ENCODE measurements around the gene FSCN2. TPM values are rescaled to one million over a fixed set of nuclear protein-coding genes. Genes with fewer than 3 reads are reported as not detected.

The FSCN2 gene
- total RNA-seq, 4 donors from 2014 or later = 0.20 to 0.46 TPM; not detected in 2

- intact Hi-C loops (cut with DNase I; ENCODE audit: low total_unique reads) = loop anchor here (5.0 kb wide), 1 partner anchor 50 kb away; no protein-coding TSS in a partner anchor
- peak; percentile 55 to 73 for DNase-seq
- Histone ChIP-seq H3K9me3 (no peaks in the 10 kb centered on the region), H3K27ac (peak overlapping the region; percentile 77 to 91 (median 83)), H3K36me3 (no peaks in the 10 kb centered on the region), H3K4me1 (peaks cover 17 to 25% of the 10 kb centered on the region in 2 donors), H3K27me3 (no peaks in the 10 kb centered on the region), H3K4me3 (peak overlapping the region; percentile 63 to 77 (median 72))
- ATAC-seq = peak; percentile 72 to 79
- in situ Hi-C loops (cut with MboI; ENCODE audit: low sequenced_read_pairs in 4 of 4) = loop anchor here in 3 of 4 donors (10.0 to 25.0 kb wide), 3 partner anchors 193 to 233 kb away; partner anchors contain the start of gene SLC38A10 (in 1 of the 3)
- peak; percentile 66 to 80 for TF ChIP-seq POLR2A (IDR thresholded peaks at IDR 0.05)
- TF ChIP-seq, protein P1, sequence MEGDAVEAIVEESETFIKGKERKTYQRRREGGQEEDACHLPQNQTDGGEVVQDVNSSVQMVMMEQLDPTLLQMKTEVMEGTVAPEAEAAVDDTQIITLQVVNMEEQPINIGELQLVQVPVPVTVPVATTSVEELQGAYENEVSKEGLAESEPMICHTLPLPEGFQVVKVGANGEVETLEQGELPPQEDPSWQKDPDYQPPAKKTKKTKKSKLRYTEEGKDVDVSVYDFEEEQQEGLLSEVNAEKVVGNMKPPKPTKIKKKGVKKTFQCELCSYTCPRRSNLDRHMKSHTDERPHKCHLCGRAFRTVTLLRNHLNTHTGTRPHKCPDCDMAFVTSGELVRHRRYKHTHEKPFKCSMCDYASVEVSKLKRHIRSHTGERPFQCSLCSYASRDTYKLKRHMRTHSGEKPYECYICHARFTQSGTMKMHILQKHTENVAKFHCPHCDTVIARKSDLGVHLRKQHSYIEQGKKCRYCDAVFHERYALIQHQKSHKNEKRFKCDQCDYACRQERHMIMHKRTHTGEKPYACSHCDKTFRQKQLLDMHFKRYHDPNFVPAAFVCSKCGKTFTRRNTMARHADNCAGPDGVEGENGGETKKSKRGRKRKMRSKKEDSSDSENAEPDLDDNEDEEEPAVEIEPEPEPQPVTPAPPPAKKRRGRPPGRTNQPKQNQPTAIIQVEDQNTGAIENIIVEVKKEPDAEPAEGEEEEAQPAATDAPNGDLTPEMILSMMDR (IDR thresholded peaks at IDR 0.05 in 4 of 5, conservative IDR thresholded peaks at IDR 0.05 in 1 of 5) = no peak
Observed at GRCh38 chr17:81487487-81488275, 40.5 kb upstream of the FSCN2 start.

DNA sequence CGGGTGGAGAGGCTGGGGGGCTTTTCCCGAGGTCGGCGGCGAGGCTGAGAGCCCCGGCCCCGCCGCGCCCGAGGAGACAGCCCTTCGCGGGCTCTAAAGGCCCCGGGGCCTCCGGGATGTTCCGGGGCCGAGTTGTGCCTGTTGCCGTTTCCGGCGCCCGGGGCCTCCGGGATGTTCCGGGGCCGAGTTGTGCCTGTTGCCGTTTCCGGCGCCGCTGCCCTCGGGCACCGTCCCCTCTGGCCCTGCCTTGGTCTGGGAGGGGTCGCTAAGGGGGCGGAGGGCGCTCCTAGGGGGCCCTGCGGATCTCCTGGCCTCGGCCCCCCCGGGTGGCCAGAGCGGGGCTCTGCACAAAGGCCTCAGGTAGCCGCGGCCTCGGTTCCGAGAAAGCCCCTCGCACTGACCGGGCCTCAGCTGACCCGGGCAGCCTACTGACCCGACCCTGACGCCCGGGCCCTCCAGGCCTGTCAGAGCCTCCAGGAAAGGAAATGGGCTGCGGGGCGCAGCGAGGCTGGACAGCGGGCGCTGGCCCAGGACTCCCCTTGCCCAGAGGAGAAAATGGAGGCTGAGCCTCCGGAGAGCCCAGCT lies 39.8 kb upstream of the FSCN2 start:
- peak overlapping the region; percentile 77 to 91 (median 83) for H3K27ac ChIP-seq

DNA sequence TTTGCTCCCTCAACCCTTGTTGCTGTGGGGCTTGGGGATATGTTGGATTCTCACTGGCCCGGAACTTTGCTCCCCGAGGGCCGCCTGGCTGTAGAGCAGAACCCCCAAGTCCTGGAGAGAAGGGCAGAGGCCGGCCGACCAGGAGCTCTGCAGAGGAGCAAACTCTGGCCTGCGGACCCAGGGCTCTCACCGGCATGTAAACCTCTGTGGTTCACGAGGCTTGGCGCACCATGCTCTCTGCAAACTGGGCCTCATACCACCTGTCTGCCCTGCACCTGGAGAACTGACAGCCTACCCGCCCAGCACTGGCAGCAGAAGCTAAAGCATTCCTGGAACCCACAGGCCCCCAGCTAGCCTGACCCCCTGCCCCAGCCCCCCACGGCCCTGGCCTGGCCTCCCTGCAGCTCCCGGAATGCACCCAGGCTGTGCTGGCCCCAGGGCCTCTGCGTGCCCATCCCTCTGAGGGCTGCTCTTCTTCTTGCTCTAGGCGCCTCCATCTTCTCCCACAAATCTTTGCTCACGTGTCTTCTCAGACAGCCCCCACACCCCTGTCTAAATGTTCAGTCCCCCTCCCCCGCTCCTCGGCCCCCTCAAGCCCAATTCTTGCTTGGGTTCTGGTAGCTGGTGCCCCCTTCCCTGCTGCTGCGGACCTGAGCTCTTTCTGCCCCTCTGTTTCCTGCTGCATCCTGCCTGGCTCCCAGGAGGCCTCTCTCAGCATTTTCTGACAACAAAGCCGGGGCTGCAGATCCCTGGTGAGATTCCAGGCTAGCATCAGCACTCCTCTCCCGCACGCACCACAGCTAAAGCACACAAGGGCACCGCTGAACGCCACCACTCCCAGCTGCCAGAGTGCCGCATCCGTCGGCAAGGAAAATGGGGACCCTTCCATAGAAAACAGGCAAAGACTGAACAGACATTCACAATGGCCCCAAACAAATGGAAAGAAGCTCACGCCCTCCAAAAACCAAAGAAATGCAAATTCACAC lies 38.9 kb upstream of the FSCN2 start:
- Histone ChIP-seq H3K36me3 (no peaks in the 10 kb centered on the region), H3K4me3 (peak overlapping the region in 1 of 4 donors; percentile 63), H3K27ac (no peak overlapping the region), H3K9me3 (no peaks in the 10 kb centered on the region), H3K4me1 (peaks cover 4 to 15% of the 10 kb centered on the region in 2 donors), H3K27me3 (no peaks in the 10 kb centered on the region)
- intact Hi-C loops (cut with DNase I; ENCODE audit: low total_unique reads) = loop anchor here (5.0 kb wide), 1 partner anchor 48 kb away; no protein-coding TSS in a partner anchor
- DNase-seq (no peak), ATAC-seq (no peak)
- TF ChIP-seq POLR2A (IDR thresholded peaks at IDR 0.05) = no peak
- TF ChIP-seq, protein P1 (IDR thresholded peaks at IDR 0.05 in 4 of 5, conservative IDR thresholded peaks at IDR 0.05 in 1 of 5) = no peak
- in situ Hi-C loops (cut with MboI; ENCODE audit: low sequenced_read_pairs in 4 of 4) = loop anchor here in 3 of 4 donors (10.0 to 25.0 kb wide), 3 partner anchors 195 to 235 kb away; partner anchors contain the start of gene SLC38A10 (in 1 of the 3)

More for the DNA sequence above, 39.8 kb upstream of the FSCN2 start:
- Histone ChIP-seq H3K4me1 (peaks cover 11 to 22% of the 10 kb centered on the region in 2 donors), H3K27me3 (no peaks in the 10 kb centered on the region), H3K9me3 (no peaks in the 10 kb centered on the region), H3K36me3 (no peaks in the 10 kb centered on the region), H3K4me3 (peak overlapping the region; percentile 63 to 77 (median 72))
- intact Hi-C loops (cut with DNase I; ENCODE audit: low total_unique reads) = loop anchor here (5.0 kb wide), 1 partner anchor 49 kb away; no protein-coding TSS in a partner anchor
- TF ChIP-seq, protein P1 (IDR thresholded peaks at IDR 0.05 in 4 of 5, conservative IDR thresholded peaks at IDR 0.05 in 1 of 5) = no peak
- ATAC-seq = peak; percentile 24 to 29
- in situ Hi-C loops (cut with MboI; ENCODE audit: low sequenced_read_pairs in 4 of 4) = loop anchor here in 3 of 4 donors (10.0 to 25.0 kb wide), 3 partner anchors 194 to 234 kb away; partner anchors contain the start of gene SLC38A10 (in 1 of the 3)
- no peak for DNase-seq
